Gastrocnemius medialis (tissue), 4 donors: ENCODE measurements around the gene MTR. TPM values are rescaled to one million over a fixed set of nuclear protein-coding genes. Genes with fewer than 3 reads are reported as not detected.

Source experiments
- ATAC-seq, 2 donors: fragments of 150-250 bp; one replicate each; pipeline ENCODE4 v1.9.1; 2016
- DNase-seq, 2 donors: peaks; one replicate each; pipeline ENCODE4 v3.0.0-alpha.2; 2019
- H3K27ac ChIP-seq, 4 donors: fragments of 200-600 bp; sonication (generic); 1 replicate in 1 of 4; 2 replicates in 3 of 4; pipeline ENCODE4 v1.5.1; 2016 to 2018; ENCODE audit warnings: mild to moderate bottlenecking in 2 of 4, moderate library complexity in 1 of 4
- H3K27me3 ChIP-seq, 3 donors: fragments of 200-600 bp; sonication (generic) in 2 of 3; 1 replicate in 1 of 3; 2 replicates in 2 of 3; pipeline versions ENCODE4 v1.5.1 to v1.6.0; 2016 to 2019; ENCODE audit warnings: mild to moderate bottlenecking in 1 of 3, moderate library complexity in 1 of 3
- H3K36me3 ChIP-seq, 2 donors: fragments of 200-600 bp; sonication (generic) in 1 of 2; one replicate each; pipeline ENCODE4 v1.5.1; 2017 to 2018
- H3K4me1 ChIP-seq, 2 donors: fragments of 200-600 bp; sonication (generic) in 1 of 2; one replicate each; pipeline ENCODE4 v1.5.1; 2016 to 2017; ENCODE audit warnings: mild to moderate bottlenecking in 2 of 2
- H3K4me3 ChIP-seq, 4 donors: fragments of 200-600 bp; sonication (generic) in 3 of 4; 1 replicate in 1 of 4; 2 replicates in 3 of 4; pipeline ENCODE4 v1.5.1; 2016 to 2019; ENCODE audit warnings: mild to moderate bottlenecking in 2 of 4
- H3K9me3 ChIP-seq, 3 donors: fragments of 200-600 bp; sonication (generic) in 2 of 3; 1 replicate in 1 of 3; 2 replicates in 2 of 3; pipeline ENCODE4 v1.5.1; 2016 to 2019
- POLR2A ChIP-seq, 2 donors: fragments of 450-650 bp; IDR thresholded peaks; one replicate each; pipeline ENCODE4 v1.6.1; 2017; ENCODE audit warnings: antibody characterized with exemption in 2 of 2, mild to moderate bottlenecking in 2 of 2, moderate library complexity in 2 of 2
- in situ Hi-C, 4 donors: fragments of 200-750 bp; cut with MboI; loops; one replicate each; pipeline versions ENCODE4 v1.15.0 to v1.8.0; 2017; ENCODE audit warnings: low sequenced_read_pairs in 4 of 4
- intact Hi-C: fragments of 100-400 bp; cut with DNase I; formaldehyde crosslinking; loops from one replicate; pipeline ENCODE4 v1.15.1; 2023; ENCODE audit warnings: low total_unique reads
- total RNA-seq, 4 donors: library from RNA; depleted of rRNA; stranded (reverse); fragments of >200 nt; gene quantifications; one replicate each; pipeline versions ENCODE4 v1.1.0 to v1.2.3, GENCODE V29; 2016
- TF ChIP-seq, protein P1 (sequence below), 5 experiments: fragments of 450-650 bp in 3 of 5; fragments of 200-600 bp in 2 of 5; sonication (generic) in 2 of 5; IDR thresholded peaks in 4 of 5; conservative IDR thresholded peaks in 1 of 5; 1 replicate in 4 of 5; 2 replicates in 1 of 5; pipeline ENCODE4 v1.5.1; 2016 to 2019; ENCODE audit warnings: antibody characterized with exemption in 5 of 5, mild to moderate bottlenecking in 3 of 5, moderate library complexity in 3 of 5

MTR gene
- 10 to 100 TPM; 23.0 to 46.3 (median 29.1) TPM for total RNA-seq

DNA sequence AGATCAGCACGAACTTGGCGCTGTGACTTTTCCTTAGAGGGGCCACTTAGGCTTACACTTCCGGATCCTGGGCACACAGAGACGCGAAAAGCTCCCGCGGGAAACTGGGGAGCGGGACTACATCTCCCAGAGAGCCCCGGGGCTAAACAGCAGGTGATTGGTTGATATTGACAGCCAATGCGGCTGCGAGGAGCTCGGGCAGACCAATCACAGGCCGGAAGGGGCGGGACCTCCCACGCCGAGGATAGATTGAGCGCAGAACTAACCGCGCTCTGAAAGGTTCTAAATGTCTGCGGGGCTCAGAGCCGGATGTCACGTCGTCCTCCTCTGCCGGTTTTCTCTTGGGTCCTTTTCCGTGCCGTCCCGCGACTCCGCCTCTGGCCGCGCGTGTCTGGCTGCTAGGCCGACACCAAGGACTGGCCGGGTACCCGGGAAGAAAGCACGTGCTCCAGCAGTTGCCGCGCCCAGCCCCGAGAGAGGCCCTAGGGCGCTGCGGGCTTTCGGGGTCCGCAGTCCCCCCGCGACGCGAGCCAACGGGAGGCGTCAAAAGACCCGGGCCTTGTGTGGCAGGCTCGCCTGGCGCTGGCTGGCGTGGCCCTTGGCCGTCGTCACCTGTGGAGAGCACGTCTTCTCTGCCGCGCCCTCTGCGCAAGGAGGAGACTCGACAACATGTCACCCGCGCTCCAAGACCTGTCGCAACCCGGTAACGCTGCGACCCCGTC is at the start of gene MTR:
MTR (plus strand) TSS at position 258 of the 722 bp plus-strand sequence; CDS start at position 670, 412 bp downstream.
- in situ Hi-C loops (loop anchor here in 2 of 4 donors (10.0 to 25.0 kb wide), 3 partner anchors 190 to 510 kb away; partner anchors contain the start of genes ERO1B (in 2 of the 2) and HEATR1 (in 2 of the 2)), intact Hi-C loops (loop anchor here (1.0 to 10.0 kb wide), 3 partner anchors 108 to 510 kb away; partner anchors contain the start of genes ACTN2, ERO1B and HEATR1)

DNA sequence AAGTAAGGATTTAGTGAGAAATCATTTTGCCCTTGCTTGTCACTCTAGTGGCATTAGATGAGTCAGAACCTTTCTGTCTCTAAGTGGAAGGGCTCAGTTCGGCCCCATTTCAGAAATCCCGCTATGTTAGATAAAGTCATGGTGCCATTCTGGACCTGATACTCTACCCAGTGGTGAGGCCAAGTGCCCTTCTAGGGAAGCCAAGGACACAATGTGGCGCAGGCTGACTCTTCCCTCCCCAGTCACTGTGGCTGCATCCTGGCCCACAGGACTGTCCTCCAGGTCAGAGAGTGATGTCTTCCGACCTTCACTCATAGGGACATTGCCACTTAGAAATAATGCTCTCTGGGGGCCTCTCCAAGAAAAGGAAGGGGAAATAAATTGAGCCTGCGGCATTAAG is 48.3 kb upstream of the MTR start:
- in situ Hi-C loops = no loop called here
- Histone ChIP-seq H3K36me3 (peaks cover 0 to 95% of the 10 kb centered on the region in 2 donors), H3K4me1 (no peaks in the 10 kb centered on the region), H3K9me3 (no peaks in the 10 kb centered on the region), H3K27me3 (no peaks in the 10 kb centered on the region), H3K4me3 (no peak overlapping the region), H3K27ac (peak overlapping the region in 3 of 4 donors; percentile 3 to 74 (median 53))
- ATAC-seq (peak in 1 of 2 donors; percentile 16), DNase-seq (no peak)
- TF ChIP-seq, protein P1, sequence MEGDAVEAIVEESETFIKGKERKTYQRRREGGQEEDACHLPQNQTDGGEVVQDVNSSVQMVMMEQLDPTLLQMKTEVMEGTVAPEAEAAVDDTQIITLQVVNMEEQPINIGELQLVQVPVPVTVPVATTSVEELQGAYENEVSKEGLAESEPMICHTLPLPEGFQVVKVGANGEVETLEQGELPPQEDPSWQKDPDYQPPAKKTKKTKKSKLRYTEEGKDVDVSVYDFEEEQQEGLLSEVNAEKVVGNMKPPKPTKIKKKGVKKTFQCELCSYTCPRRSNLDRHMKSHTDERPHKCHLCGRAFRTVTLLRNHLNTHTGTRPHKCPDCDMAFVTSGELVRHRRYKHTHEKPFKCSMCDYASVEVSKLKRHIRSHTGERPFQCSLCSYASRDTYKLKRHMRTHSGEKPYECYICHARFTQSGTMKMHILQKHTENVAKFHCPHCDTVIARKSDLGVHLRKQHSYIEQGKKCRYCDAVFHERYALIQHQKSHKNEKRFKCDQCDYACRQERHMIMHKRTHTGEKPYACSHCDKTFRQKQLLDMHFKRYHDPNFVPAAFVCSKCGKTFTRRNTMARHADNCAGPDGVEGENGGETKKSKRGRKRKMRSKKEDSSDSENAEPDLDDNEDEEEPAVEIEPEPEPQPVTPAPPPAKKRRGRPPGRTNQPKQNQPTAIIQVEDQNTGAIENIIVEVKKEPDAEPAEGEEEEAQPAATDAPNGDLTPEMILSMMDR (IDR thresholded peaks at IDR 0.05 in 4 of 5, conservative IDR thresholded peaks at IDR 0.05 in 1 of 5) = no peak
- TF ChIP-seq POLR2A (IDR thresholded peaks at IDR 0.05) = no peak
- intact Hi-C loops = no loop called here

More for the DNA sequence above, at the start of gene MTR:
- H3K36me3 ChIP-seq = no peaks in the 10 kb centered on the region
- H3K4me1 ChIP-seq = peaks cover 39 to 42% of the 10 kb centered on the region in 2 donors
- peak within 1 kb of the TSS; percentile 79 to 86 (median 84) for H3K4me3 ChIP-seq
- peak; percentile 89 to 93 for TF ChIP-seq POLR2A (IDR thresholded peaks at IDR 0.05)
- TF ChIP-seq, protein P1 (IDR thresholded peaks at IDR 0.05 in 4 of 5, conservative IDR thresholded peaks at IDR 0.05 in 1 of 5) = no peak
- H3K27ac ChIP-seq = peak within 1 kb of the TSS; percentile 92 to 94 (median 93)
- no peaks in the 10 kb centered on the region for H3K27me3 ChIP-seq
- DNase-seq = peak; percentile 99
- ATAC-seq = peak; percentile 96
- no peaks in the 10 kb centered on the region for H3K9me3 ChIP-seq

DNA sequence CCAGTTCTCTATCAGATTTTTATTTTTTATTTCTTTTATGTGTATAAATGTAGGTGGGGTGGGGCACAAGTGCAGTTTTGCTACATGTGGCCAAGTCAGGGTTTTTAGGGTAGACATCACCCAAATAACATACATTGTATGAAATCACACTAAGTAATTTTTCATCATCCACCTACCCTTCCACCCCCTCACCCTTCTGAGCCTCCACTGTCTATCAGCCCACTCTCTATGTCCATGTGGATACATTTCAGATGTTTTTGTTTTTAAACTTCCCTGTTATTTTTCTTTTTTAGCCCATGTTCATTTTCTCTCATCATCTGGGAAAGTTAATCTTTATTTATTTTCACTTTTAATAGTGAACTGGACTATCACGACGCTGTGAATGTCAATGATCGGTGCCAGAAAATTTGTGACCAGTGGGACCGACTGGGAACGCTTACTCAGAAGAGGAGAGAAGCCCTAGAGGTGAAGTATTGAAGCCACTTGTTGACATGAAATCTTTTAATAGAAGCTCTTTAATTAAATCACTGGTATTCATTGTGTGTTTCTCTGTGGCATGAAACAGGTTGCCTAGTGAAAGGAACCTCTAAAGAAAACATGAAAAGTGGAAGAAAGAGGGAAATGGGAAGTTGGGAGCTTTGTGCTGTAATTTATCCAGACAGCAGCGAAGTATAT is 47.6 kb upstream of the MTR start:
- TF ChIP-seq, protein P1 (IDR thresholded peaks at IDR 0.05 in 4 of 5, conservative IDR thresholded peaks at IDR 0.05 in 1 of 5) = no peak
- TF ChIP-seq POLR2A (IDR thresholded peaks at IDR 0.05) = no peak
- in situ Hi-C loops = no loop called here
- H3K4me1 ChIP-seq = no peaks in the 10 kb centered on the region
- no peaks in the 10 kb centered on the region for H3K27me3 ChIP-seq
- H3K36me3 ChIP-seq = peaks cover 0 to 95% of the 10 kb centered on the region in 2 donors
- intact Hi-C loops = no loop called here
- DNase-seq (no peak), ATAC-seq (no peak)
- H3K9me3 ChIP-seq = no peaks in the 10 kb centered on the region
- no peak overlapping the region for H3K4me3 ChIP-seq
- peak overlapping the region in 2 of 4 donors; percentile 53 to 74 for H3K27ac ChIP-seq

DNA sequence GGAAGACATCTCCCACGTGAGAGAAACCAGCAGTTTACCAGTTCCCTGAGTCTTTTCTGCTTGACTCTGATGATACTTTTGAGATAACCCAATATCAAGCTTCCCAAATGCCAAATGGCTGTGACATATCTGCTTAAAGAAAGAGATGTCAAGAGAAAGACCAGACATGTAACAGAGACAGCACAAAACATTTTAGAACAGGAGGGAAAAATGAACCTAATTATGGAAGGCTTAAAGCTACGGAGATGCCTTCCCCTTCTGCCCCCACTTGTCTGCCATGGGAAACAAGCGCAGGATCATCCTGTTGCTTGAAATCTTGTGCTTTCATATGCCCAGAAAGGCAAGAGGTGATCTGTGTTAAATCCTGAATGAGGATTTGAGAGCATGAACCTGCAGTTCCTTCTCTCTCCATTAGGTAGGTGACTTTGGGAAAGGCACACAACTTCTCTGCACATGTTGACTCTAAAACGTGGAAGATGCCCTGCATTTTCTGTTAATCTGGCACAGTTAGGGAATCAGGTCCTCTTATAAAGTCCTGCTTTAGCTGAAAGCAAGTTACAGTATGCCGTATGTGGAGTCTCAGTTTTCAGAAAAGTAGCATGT is 46.7 kb upstream of the MTR start:
- intact Hi-C loops (no loop called here), in situ Hi-C loops (no loop called here)
- no peak for DNase-seq
- Histone ChIP-seq H3K36me3 (peaks cover 0 to 87% of the 10 kb centered on the region in 2 donors), H3K9me3 (no peaks in the 10 kb centered on the region), H3K4me1 (no peaks in the 10 kb centered on the region), H3K27me3 (no peaks in the 10 kb centered on the region), H3K4me3 (no peak overlapping the region), H3K27ac (peak overlapping the region in 2 of 4 donors; percentile 53 to 74)
- TF ChIP-seq, protein P1 (IDR thresholded peaks at IDR 0.05 in 4 of 5, conservative IDR thresholded peaks at IDR 0.05 in 1 of 5) = no peak
- no peak for TF ChIP-seq POLR2A (IDR thresholded peaks at IDR 0.05)
- no peak for ATAC-seq
